Mesendoderm (in vitro differentiated cells): ENCODE results near the gene GBGT1.

Source experiments
- DNase-seq: peaks from one replicate; pipeline ENCODE4 v3.0.0; 2013
- H2AK5ac ChIP-seq: 2 replicates; pipeline ENCODE4 v1.6.1; 2013; ENCODE audit warnings: low read length, inconsistent platforms
- H2BK120ac ChIP-seq: 2 replicates; pipeline ENCODE4 v1.6.1; 2013; ENCODE audit warnings: low read depth, mild to moderate bottlenecking, low read length, moderate library complexity, mixed read lengths
- H2BK15ac ChIP-seq: replicated peaks from 2 replicates; pipeline ENCODE4 v1.6.1; 2013; ENCODE audit warnings: low read depth, mild to moderate bottlenecking, moderate library complexity
- H2BK5ac ChIP-seq: 2 replicates; pipeline ENCODE4 v1.6.1; 2013; ENCODE audit warnings: low read length, inconsistent platforms
- H3K18ac ChIP-seq: 2 replicates; pipeline ENCODE4 v1.6.1; 2013; ENCODE audit warnings: mild to moderate bottlenecking, low read length, mixed read lengths
- H3K23ac ChIP-seq: one replicate; pipeline ENCODE4 v1.6.1; 2013; ENCODE audit warnings: low read length
- H3K27ac ChIP-seq: 2 replicates; pipeline ENCODE4 v1.5.1; 2013; ENCODE audit warnings: low read depth, mild to moderate bottlenecking, inconsistent platforms, low read length, moderate library complexity
- H3K27me3 ChIP-seq: 2 replicates; pipeline ENCODE4 v1.6.1; 2013; ENCODE audit warnings: low read length, control low read depth, mild to moderate bottlenecking, inconsistent platforms; ENCODE audit not compliant: insufficient read depth, poor library complexity
- H3K36me3 ChIP-seq: 2 replicates; pipeline ENCODE4 v1.6.1; 2013; ENCODE audit warnings: low read length, inconsistent platforms; ENCODE audit not compliant: control insufficient read depth, insufficient read depth
- H3K4ac ChIP-seq: one replicate; pipeline ENCODE4 v1.6.1; 2013; ENCODE audit warnings: low read depth, mild to moderate bottlenecking, low read length, moderate library complexity
- H3K4me1 ChIP-seq: 2 replicates; pipeline ENCODE4 v1.6.1; 2013; ENCODE audit warnings: low read depth, low read length, inconsistent platforms; ENCODE audit not compliant: control insufficient read depth
- H3K4me2 ChIP-seq: 2 replicates; pipeline ENCODE4 v1.6.1; 2013; ENCODE audit warnings: low read length
- H3K4me3 ChIP-seq: 2 replicates; pipeline ENCODE4 v1.5.1; 2013; ENCODE audit warnings: mild to moderate bottlenecking, low read length
- H3K56ac ChIP-seq: one replicate; pipeline ENCODE4 v1.6.1; 2013; ENCODE audit warnings: low read length
- H3K79me1 ChIP-seq: 2 replicates; pipeline ENCODE4 v1.6.1; 2013; ENCODE audit warnings: low read length, inconsistent platforms
- H3K79me2 ChIP-seq: 2 replicates; pipeline ENCODE4 v1.6.1; 2013; ENCODE audit warnings: mild to moderate bottlenecking, low read length; ENCODE audit not compliant: control insufficient read depth, insufficient read depth
- H3K9ac ChIP-seq: 2 replicates; pipeline ENCODE4 v1.6.1; 2013; ENCODE audit warnings: low read length, inconsistent platforms
- H4K5ac ChIP-seq: one replicate; pipeline ENCODE4 v1.6.1; 2013; ENCODE audit warnings: low read length
- H4K8ac ChIP-seq: one replicate; pipeline ENCODE4 v1.6.1; 2013; ENCODE audit warnings: low read depth, mild to moderate bottlenecking, control low read depth, low read length, moderate library complexity
- WGBS: extraction: QIAGEN DNeasy Blood & Tissue Kit; methylation state at CpG from one replicate; pipeline ENCODE4 v1.1.7; 2013; ENCODE audit warnings: low lambda C conversion rate, missing lambda C conversion rate; ENCODE audit not compliant: insufficient coverage; ENCODE audit errors: extremely low coverage; 5-methylcytosine and 5-hydroxymethylcytosine counted together

GBGT1 gene

GRCh38 chr9:133118179-133118520, 45.6 kb downstream of the GBGT1 start:
- no peak overlapping the region for H2BK5ac ChIP-seq
- no peak for DNase-seq
- H3K4me1 ChIP-seq = no peaks in the 10 kb centered on the region
- no CpG with 5 or more reads among the region's 3 CpGs for WGBS
- no peak overlapping the region for H3K27ac ChIP-seq
- H3K27me3 ChIP-seq = no peaks in the 10 kb centered on the region
- H4K5ac ChIP-seq = no peak overlapping the region
- no peak overlapping the region for H3K18ac ChIP-seq
- H3K79me1 ChIP-seq = no peaks in the 10 kb centered on the region
- no peaks in the 10 kb centered on the region for H3K79me2 ChIP-seq
- H3K23ac ChIP-seq = no peak overlapping the region
- no peak overlapping the region for H3K4me3 ChIP-seq
- no peak overlapping the region for H2BK15ac ChIP-seq
- H2AK5ac ChIP-seq = no peak overlapping the region
- H3K56ac ChIP-seq = no peak overlapping the region
- H4K8ac ChIP-seq = no peak overlapping the region
- H3K4ac ChIP-seq = no peak overlapping the region
- no peaks in the 10 kb centered on the region for H3K36me3 ChIP-seq
- H3K4me2 ChIP-seq = no peak overlapping the region
- H3K9ac ChIP-seq = no peak overlapping the region
- H2BK120ac ChIP-seq = no peak overlapping the region

- H2BK120ac ChIP-seq = no peak overlapping the region
- H3K23ac ChIP-seq = no peak overlapping the region
- H4K8ac ChIP-seq = no peak overlapping the region
- no peak overlapping the region for H3K4ac ChIP-seq
- no peak overlapping the region for H4K5ac ChIP-seq
- H3K4me3 ChIP-seq = no peak overlapping the region
- H3K27me3 ChIP-seq = no peaks in the 10 kb centered on the region
- no peak overlapping the region for H3K27ac ChIP-seq
- no peaks in the 10 kb centered on the region for H3K79me1 ChIP-seq
- H2BK15ac ChIP-seq = no peak overlapping the region
- no peaks in the 10 kb centered on the region for H3K36me3 ChIP-seq
- no peaks in the 10 kb centered on the region for H3K79me2 ChIP-seq
- no peak overlapping the region for H3K18ac ChIP-seq
- WGBS = no CpG with 5 or more reads among the region's 18 CpGs
- DNase-seq = no peak
- H3K4me2 ChIP-seq = no peak overlapping the region
- H3K56ac ChIP-seq = no peak overlapping the region
- no peak overlapping the region for H2BK5ac ChIP-seq
- H3K9ac ChIP-seq = no peak overlapping the region
- no peaks in the 10 kb centered on the region for H3K4me1 ChIP-seq
- no peak overlapping the region for H2AK5ac ChIP-seq
Measured at GRCh38 chr9:133117271-133118178, 46.2 kb downstream of the GBGT1 start.

GRCh38 chr9:133116346-133117231, 47.1 kb downstream of the GBGT1 start:
- Histone ChIP-seq H3K23ac (no peak overlapping the region), H2BK15ac (no peak overlapping the region), H3K27ac (no peak overlapping the region), H3K4me1 (no peaks in the 10 kb centered on the region), H3K4ac (no peak overlapping the region), H2BK5ac (no peak overlapping the region), H3K79me2 (no peaks in the 10 kb centered on the region), H3K79me1 (no peaks in the 10 kb centered on the region), H4K8ac (no peak overlapping the region), H3K9ac (no peak overlapping the region), H3K27me3 (no peaks in the 10 kb centered on the region), H3K36me3 (no peaks in the 10 kb centered on the region), H2BK120ac (no peak overlapping the region), H4K5ac (no peak overlapping the region), H3K56ac (no peak overlapping the region), H3K4me2 (no peak overlapping the region), H2AK5ac (no peak overlapping the region), H3K18ac (no peak overlapping the region), H3K4me3 (no peak overlapping the region)
- WGBS = no CpG with 5 or more reads among the region's 20 CpGs
- DNase-seq = no peak

GRCh38 chr9:133115604-133116345, 47.9 kb downstream of the GBGT1 start:
- Histone ChIP-seq H2AK5ac (no peak overlapping the region), H3K79me1 (no peaks in the 10 kb centered on the region), H3K18ac (no peak overlapping the region), H3K36me3 (no peaks in the 10 kb centered on the region), H2BK120ac (no peak overlapping the region), H2BK5ac (no peak overlapping the region), H3K27me3 (no peaks in the 10 kb centered on the region), H3K27ac (no peak overlapping the region), H3K4ac (no peak overlapping the region), H4K8ac (no peak overlapping the region), H3K4me1 (no peaks in the 10 kb centered on the region), H2BK15ac (no peak overlapping the region), H3K9ac (no peak overlapping the region), H3K56ac (no peak overlapping the region), H4K5ac (no peak overlapping the region), H3K4me3 (no peak overlapping the region), H3K4me2 (no peak overlapping the region), H3K23ac (no peak overlapping the region), H3K79me2 (no peaks in the 10 kb centered on the region)
- WGBS = no CpG with 5 or more reads among the region's 32 CpGs
- peak; percentile 43 for DNase-seq

GRCh38 chr9:133114886-133115603, 48.7 kb downstream of the GBGT1 start:
- H3K4me2 ChIP-seq = no peak overlapping the region
- H3K4me1 ChIP-seq = no peaks in the 10 kb centered on the region
- no peaks in the 10 kb centered on the region for H3K36me3 ChIP-seq
- H3K27ac ChIP-seq = no peak overlapping the region
- no peaks in the 10 kb centered on the region for H3K27me3 ChIP-seq
- no CpG with 5 or more reads among the region's 19 CpGs for WGBS
- H3K4me3 ChIP-seq = no peak overlapping the region
- H3K79me1 ChIP-seq = no peaks in the 10 kb centered on the region
- H3K23ac ChIP-seq = no peak overlapping the region
- no peak overlapping the region for H2BK5ac ChIP-seq
- no peak overlapping the region for H2AK5ac ChIP-seq
- no peak overlapping the region for H2BK15ac ChIP-seq
- H3K9ac ChIP-seq = no peak overlapping the region
- no peak for DNase-seq
- no peak overlapping the region for H4K5ac ChIP-seq
- no peaks in the 10 kb centered on the region for H3K79me2 ChIP-seq
- peak overlapping the region; percentile 2 for H3K56ac ChIP-seq
- no peak overlapping the region for H4K8ac ChIP-seq
- H2BK120ac ChIP-seq = no peak overlapping the region
- no peak overlapping the region for H3K4ac ChIP-seq
- no peak overlapping the region for H3K18ac ChIP-seq
